Uterus (tissue), 4 donors: ENCODE results near the gene R3HDML. TPM values are rescaled to one million over a fixed set of nuclear protein-coding genes. Genes with fewer than 3 reads are reported as not detected.

Source experiments
- DNase-seq, 2 donors: peaks; one replicate each; pipeline ENCODE4 v3.0.0-alpha.2; 2019 to 2020
- H3K27ac ChIP-seq, 2 donors: fragments of 200-600 bp; sonication (generic); 1 replicate in 1 of 2; 2 replicates in 1 of 2; pipeline ENCODE4 v1.5.1; 2016 to 2018
- H3K27me3 ChIP-seq, 2 donors: fragments of 200-600 bp; sonication (generic); one replicate each; pipeline ENCODE4 v1.5.1; 2018 to 2019; ENCODE audit warnings: control low read depth in 1 of 2
- H3K36me3 ChIP-seq, 2 donors: fragments of 200-600 bp; sonication (generic); one replicate each; pipeline ENCODE4 v1.5.1; 2019; ENCODE audit warnings: control low read depth in 1 of 2
- H3K4me1 ChIP-seq, 2 donors: fragments of 200-600 bp; sonication (generic); one replicate each; pipeline ENCODE4 v1.5.1; 2018 to 2019; ENCODE audit warnings: control low read depth in 1 of 2
- H3K4me3 ChIP-seq, 2 donors: fragments of 200-600 bp; sonication (generic); 1 replicate in 1 of 2; 2 replicates in 1 of 2; pipeline ENCODE4 v1.5.1; 2018 to 2019; ENCODE audit warnings: mild to moderate bottlenecking in 1 of 2
- H3K9me3 ChIP-seq, 2 donors: fragments of 200-600 bp; sonication (generic); one replicate each; pipeline ENCODE4 v1.5.1; 2019; ENCODE audit warnings: control low read depth in 1 of 2
- CTCF ChIP-seq, 4 experiments: fragments of 200-600 bp in 2 of 4; fragments of 450-650 bp in 2 of 4; sonication (generic) in 2 of 4; IDR thresholded peaks; one replicate each; pipeline ENCODE4 v1.5.1; 2016 to 2019; ENCODE audit warnings: antibody characterized with exemption in 4 of 4, mild to moderate bottlenecking in 2 of 4, moderate library complexity in 1 of 4
- POLR2A ChIP-seq, 2 donors: fragments of 450-650 bp; IDR thresholded peaks; one replicate each; pipeline ENCODE4 v1.6.1; 2016; ENCODE audit warnings: antibody characterized with exemption in 2 of 2, mild to moderate bottlenecking in 1 of 2, moderate library complexity in 1 of 2
- intact Hi-C: fragments of 100-400 bp; cut with DNase I; formaldehyde crosslinking; loops from one replicate; pipeline ENCODE4 v1.15.1; 2023; ENCODE audit warnings: low total_unique reads
- total RNA-seq, 4 donors: library from RNA; depleted of rRNA in 3 of 4; stranded (reverse); fragments of >200 nt in 3 of 4; gene quantifications; one replicate each; pipeline versions ENCODE4 v1.1.0 to v1.2.4, GENCODE V29; 2014 to 2023
- donor health status: DM: yes; HTN: yes; CAD: no.

R3HDML gene
- total RNA-seq, 4 donors from 2014 or later: not detected

GRCh38 chr20:44390280-44390679 lies 53.4 kb downstream of the R3HDML start:
- no peaks in the 10 kb centered on the region for H3K27me3 ChIP-seq
- intact Hi-C loops: no loop called here
- TF ChIP-seq POLR2A (IDR thresholded peaks at IDR 0.05) (no peak), CTCF (IDR thresholded peaks at IDR 0.05) (no peak)
- H3K4me3 ChIP-seq: no peak overlapping the region
- no peaks in the 10 kb centered on the region for H3K9me3 ChIP-seq
- no peak overlapping the region for H3K27ac ChIP-seq
- H3K4me1 ChIP-seq: no peaks in the 10 kb centered on the region
- H3K36me3 ChIP-seq: no peaks in the 10 kb centered on the region
- no peak for DNase-seq

- TF ChIP-seq POLR2A (IDR thresholded peaks at IDR 0.05): no peak
- intact Hi-C loops: no loop called here
- H3K4me1 ChIP-seq: no peaks in the 10 kb centered on the region
Observed at GRCh38 chr20:44392088-44392775, 55.4 kb downstream of the R3HDML start.

GRCh38 chr20:44392776-44393607 lies 56.1 kb downstream of the R3HDML start:
- DNase-seq: no peak
- Histone ChIP-seq H3K9me3 (no peaks in the 10 kb centered on the region), H3K27me3 (no peaks in the 10 kb centered on the region), H3K36me3 (no peaks in the 10 kb centered on the region), H3K4me3 (no peak overlapping the region), H3K27ac (no peak overlapping the region), H3K4me1 (no peaks in the 10 kb centered on the region)
- intact Hi-C loops: no loop called here
- TF ChIP-seq POLR2A (IDR thresholded peaks at IDR 0.05): no peak
- no peak for TF ChIP-seq CTCF (IDR thresholded peaks at IDR 0.05)

More at GRCh38 chr20:44392088-44392775, 55.4 kb downstream of the R3HDML start:
- DNase-seq: no peak
- Histone ChIP-seq H3K27me3 (no peaks in the 10 kb centered on the region), H3K9me3 (no peaks in the 10 kb centered on the region), H3K4me3 (no peak overlapping the region), H3K36me3 (no peaks in the 10 kb centered on the region), H3K27ac (no peak overlapping the region)

GRCh38 chr20:44393608-44394451 lies 57.0 kb downstream of the R3HDML start:
- intact Hi-C loops: no loop called here
- no peak for DNase-seq
- H3K4me1 ChIP-seq: no peaks in the 10 kb centered on the region
- H3K4me3 ChIP-seq: no peak overlapping the region
- TF ChIP-seq POLR2A (IDR thresholded peaks at IDR 0.05) (no peak), CTCF (IDR thresholded peaks at IDR 0.05) (no peak)
- H3K27ac ChIP-seq: no peak overlapping the region
- H3K9me3 ChIP-seq: no peaks in the 10 kb centered on the region
- H3K27me3 ChIP-seq: no peaks in the 10 kb centered on the region
- H3K36me3 ChIP-seq: no peaks in the 10 kb centered on the region

- Histone ChIP-seq H3K27me3 (no peaks in the 10 kb centered on the region), H3K4me3 (no peak overlapping the region), H3K36me3 (no peaks in the 10 kb centered on the region), H3K27ac (no peak overlapping the region), H3K9me3 (no peaks in the 10 kb centered on the region), H3K4me1 (no peaks in the 10 kb centered on the region)
- intact Hi-C loops: no loop called here
- TF ChIP-seq CTCF (IDR thresholded peaks at IDR 0.05) (no peak), POLR2A (IDR thresholded peaks at IDR 0.05) (no peak)
- no peak for DNase-seq
Observed at GRCh38 chr20:44394452-44394701, 57.5 kb downstream of the R3HDML start.
